GM08714 (cell line): Measurements from ENCODE around the gene SNX33.

Experiments used
- H3K4me3 ChIP-seq: fragments of 200-500 bp; sonication (Bioruptor generic); 2 replicates; pipeline ENCODE4 v1.5.1; 2014; ENCODE audit warnings: mild to moderate bottlenecking, low read length, inconsistent platforms
- ZNF274 ChIP-seq: IDR thresholded peaks from 2 replicates; pipeline ENCODE4 v1.6.1; 2012; ENCODE audit warnings: mild to moderate bottlenecking, low read depth, low read length

The SNX33 gene

DNA sequence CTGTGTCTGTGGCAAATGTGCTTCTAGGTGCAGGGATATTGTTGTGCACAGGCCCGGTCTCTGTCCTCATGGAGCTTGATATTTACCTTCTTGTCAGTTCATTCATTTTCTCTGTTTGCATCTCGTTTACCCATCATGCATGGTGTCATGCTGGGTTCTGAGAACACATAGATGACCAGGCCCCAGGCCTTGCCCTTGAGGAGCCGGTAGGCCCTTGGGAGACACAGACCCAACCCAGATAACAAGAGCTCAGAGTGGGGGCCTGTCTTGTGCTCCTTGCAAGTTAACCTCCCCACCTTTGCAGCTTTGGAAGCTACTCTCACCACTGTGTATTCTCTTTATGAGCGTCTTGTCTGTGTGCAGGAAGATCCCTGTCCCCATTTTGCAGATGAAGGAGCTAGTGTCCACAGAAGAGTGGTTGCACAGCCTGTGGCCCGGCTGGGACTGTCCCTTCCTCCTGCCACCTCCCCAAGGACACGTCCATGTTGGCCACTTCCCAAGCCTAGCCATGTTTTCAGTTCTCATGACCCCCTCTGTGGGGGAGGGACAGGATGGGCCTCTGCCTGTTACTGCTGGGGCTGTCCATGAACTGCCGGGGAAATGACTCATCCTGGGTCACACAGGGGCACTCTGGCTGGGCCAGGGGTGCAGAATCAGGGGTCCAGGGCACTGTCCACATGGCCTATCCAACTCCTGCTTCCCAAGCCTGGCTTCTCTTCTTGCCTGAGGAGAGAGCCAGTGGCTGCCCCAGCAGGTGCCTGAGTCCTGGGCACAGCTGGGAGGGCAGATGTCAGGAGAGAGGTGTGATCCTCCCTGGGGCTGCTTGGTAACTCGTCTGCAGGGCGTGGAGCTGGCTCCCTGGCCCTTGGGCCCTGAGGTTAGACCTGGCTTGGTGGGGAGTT is 3.4 kb downstream of the SNX33 start:
- H3K4me3 ChIP-seq = no peak overlapping the region
- no peak for TF ChIP-seq ZNF274

DNA sequence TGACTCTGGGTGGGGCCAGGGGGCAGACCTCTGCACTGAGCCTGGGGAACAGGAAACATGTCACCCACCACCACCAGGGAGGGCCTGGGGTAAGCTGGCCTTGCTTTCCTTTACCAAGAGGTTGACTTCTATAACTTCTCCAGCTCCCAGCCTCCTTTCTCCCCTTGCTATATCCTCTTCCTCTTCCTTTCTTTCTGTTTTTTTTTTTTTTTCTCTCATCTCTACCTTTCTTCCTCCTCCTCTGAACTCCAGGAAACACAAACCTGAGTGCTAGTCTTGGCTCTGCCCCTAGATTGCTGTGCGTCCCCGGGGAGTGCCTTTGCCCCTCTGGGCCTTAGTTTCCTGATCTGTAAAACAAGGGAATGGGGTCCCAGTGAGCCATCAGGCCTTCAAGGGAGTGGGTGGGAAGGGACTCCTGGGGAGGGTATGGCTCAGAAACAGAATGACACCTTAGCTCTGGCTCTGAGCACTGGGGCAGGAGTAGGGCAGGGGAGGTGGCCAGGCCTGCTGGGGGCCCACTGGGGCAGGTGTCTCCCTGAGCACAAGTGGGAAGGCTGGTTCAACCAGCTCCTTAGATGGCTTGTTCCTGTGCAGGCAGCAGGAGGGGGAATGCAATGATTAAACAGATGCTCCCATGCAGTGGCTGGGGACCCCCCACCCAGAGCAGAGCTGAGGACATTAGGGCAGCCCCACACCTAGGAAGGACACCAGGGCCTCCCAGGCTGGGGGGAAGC is 4.3 kb downstream of the SNX33 start:
- H3K4me3 ChIP-seq = no peak overlapping the region
- TF ChIP-seq ZNF274 = no peak

DNA sequence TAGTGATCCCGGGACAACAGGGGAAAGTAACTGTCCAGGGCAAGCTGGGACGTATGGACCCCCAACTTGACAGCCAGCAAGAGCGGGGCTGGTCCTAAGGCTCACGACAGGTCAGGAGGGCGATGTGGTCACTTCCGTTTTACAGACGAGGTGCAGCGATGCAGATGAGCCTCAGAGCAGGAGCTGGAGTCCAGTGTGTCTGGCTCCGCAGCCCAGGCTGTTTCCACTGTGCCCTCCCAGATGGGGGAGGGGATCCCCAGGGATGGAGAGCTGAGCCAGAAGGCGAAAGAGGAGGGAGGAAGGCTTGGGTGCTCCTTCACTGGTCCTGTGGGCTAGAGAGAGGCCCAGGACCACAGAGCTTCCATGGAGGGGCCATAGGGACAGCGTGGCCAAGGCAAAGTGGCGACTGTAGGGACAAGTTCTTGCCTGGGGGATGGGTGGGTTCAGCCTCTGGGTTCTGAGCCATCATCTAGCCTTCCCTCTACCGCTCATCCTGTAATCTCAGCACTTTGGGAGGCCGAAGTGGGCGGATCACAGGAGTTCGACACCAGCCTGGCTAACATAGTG is 5.7 kb downstream of the SNX33 start:
- no peak overlapping the region for H3K4me3 ChIP-seq
- TF ChIP-seq ZNF274 = no peak

DNA sequence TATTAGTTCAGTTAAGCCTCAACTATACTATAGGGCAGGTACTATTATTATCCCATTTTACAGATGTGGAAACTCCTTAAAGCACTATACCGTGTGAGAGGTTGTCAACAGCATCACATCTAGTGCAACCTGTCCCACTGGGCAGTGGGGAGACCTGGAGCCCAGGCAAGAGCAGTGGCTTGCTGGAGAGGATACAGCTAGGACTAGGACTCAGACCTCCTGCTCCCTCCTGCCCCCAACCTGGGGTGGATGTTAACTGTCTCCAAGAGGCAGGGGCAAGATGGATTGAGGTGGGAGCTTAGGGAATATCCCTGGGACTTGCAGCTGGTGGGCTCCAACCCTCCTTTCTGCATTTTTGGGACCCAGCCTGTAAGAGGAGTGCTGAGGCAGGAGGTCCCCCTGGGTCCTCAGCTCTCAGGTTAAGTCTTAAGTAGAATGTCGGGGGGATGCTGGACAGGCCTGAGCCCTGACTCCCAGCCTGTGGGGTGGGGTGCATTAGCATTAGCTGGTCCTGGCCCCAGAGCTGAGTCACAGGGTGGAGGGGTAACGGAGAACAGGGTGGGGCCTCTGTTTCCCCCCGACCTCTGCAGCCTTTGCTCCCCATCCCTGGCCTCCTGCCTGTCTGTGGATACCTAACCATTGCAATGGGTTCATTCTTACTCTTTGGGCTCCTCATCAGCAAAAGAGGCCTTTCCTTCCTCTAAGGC is 6.6 kb downstream of the SNX33 start:
- TF ChIP-seq ZNF274 = no peak
- H3K4me3 ChIP-seq = no peak overlapping the region

DNA sequence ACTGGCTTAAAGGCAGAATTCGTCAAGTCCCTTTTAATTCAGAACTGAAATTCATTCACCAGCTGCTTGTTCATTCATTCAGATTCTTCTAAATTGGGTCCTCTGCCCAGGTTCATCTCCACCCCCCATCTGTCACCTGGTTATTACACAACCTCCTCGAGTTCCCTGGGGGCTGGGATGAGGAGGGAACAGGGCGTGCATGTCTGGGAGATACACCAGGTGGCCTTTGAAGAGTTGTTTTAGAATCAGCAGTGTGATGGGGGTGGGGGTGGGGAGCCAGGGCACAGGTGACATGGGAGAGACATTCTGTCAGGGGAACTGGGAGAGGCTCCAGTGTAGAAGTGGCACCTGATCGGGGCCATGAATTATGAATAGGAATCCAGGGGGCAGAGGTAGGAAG is 8.2 kb downstream of the SNX33 start:
- TF ChIP-seq ZNF274 = no peak
- no peak overlapping the region for H3K4me3 ChIP-seq

DNA sequence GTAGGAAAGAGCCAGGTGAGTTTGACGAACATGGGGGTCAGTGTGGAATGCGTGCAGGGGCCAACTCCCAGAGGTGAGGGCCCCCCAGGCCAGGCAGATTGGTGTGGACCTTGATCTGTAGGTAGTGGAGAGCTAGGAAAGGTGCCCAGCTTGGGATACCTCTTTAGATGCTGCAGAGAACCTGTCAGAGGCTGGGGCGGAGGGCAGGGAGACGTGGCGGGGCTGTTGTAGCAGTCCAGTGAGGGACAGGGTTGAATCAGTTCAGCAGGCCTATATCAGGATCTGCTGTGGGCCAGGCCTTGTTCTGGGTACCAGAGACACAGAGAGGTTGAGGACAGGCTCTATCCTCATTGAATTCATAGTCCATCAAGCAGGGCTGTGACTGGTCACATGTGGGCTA is 8.6 kb downstream of the SNX33 start:
- no peak for TF ChIP-seq ZNF274
- H3K4me3 ChIP-seq = no peak overlapping the region

DNA sequence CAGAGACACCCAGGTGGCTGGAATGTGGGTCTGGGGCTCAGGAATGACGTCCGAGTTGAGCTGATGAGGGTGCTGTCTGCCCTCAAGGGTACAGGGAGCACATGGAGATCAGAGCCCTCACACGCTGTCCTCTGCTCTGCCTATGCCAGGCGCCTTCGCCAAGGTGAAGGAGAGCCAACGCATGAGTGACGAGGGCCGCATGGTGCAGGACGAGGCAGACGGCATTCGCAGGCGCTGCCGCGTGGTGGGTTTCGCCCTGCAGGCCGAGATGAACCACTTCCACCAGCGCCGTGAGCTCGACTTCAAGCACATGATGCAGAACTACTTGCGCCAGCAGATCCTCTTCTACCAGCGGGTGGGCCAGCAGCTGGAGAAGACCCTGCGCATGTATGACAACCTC is 9.1 kb downstream of the SNX33 start:
- TF ChIP-seq ZNF274 = no peak
- no peak overlapping the region for H3K4me3 ChIP-seq

DNA sequence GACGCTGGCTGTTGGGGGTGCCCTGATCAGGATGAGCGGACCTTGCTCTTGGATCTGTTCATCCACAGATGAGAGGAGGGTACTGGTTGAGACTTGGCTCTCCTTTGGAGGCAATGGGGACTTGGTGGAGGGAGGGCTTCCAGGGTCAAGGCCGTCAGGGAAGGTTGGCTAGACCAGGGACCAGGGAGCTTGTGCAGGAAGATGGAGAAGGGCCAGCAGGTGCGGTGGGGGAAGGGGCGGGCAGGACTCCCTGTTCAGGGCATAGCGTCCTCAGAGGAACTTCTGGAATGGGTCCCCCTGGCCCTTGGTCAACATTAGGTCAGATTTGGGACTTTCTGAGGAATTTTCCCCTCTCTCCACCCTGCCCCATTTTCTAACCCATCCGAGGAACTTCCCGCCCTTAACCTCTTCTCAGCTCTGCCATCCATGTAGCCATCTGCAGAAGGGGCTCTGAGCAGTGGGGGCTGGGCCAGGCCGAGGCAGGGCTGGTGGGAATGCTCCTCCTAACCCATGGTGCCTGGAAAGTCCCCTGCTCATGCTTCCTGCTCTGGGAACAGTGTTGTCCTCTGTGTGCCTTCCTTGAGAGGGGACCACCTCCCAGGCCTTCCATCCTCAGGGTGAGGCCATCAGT is 11.5 kb downstream of the SNX33 start:
- H3K4me3 ChIP-seq = no peak overlapping the region
- no peak for TF ChIP-seq ZNF274

DNA sequence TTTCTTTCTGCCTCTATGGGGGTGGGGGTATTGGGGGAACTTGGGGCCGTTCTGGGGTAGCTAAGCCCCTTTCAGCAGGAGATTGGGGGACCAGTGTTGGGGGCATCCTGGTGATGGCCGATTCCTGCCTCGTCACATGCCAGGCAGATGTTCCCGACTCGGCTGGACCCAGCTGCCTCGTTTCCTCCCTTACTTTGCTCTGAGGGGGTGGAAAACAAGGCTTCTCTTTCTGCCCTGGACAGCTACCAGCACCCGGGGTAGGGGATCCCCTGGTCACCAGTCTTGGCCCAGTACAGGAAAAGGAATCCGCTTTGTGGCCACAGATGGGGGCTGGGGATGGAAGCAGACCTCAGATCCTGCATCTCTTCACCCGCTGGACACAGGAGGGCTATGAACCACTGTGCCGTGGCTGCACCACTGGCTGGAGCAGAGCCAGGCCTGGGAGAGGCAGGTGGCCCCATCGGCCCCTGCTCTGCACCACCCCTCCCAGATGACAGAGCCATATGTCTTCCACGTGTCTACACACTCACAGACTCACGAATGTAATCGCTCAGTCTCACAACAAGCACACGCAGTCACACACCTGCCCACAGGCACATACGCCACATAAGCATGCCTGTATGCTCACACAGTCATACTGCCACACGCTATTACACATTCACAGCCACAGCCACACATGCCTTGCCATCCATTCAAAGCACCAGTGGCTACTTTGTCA is 12.4 kb downstream of the SNX33 start:
- H3K4me3 ChIP-seq = no peak overlapping the region
- TF ChIP-seq ZNF274 = no peak

DNA sequence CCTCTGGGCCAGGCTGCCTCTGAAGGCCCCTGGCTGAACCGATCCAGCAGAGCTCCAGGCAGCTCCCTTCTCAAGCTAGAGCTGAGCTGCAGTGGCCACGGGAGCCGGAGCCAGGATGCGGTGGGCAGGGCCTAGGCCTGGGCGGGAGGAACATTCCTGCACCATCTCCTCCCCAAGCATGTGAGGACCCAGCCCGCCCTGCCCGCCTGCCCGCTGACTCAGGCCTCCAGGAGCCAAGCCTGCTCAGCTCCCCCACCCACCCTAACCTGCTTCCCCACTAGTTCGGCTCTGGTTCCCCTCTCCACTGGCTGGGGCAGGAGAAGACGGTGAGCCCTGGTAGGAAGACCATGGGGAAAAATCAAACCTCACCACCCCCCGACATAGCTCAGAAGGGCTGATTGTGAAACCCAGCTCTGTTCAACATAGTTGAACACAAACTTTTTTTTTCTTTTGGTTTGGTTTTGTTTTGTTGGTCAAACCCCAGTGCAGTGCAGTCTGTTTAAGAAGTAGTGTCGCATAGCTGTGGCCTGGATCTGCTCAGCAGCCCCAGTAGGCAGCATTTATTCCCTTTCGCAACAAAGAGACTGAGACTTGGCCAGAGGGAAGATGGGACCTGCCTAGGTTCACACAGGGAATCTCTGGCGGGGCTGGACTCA is 13.5 kb downstream of the SNX33 start:
- no peak for TF ChIP-seq ZNF274
- no peak overlapping the region for H3K4me3 ChIP-seq

DNA sequence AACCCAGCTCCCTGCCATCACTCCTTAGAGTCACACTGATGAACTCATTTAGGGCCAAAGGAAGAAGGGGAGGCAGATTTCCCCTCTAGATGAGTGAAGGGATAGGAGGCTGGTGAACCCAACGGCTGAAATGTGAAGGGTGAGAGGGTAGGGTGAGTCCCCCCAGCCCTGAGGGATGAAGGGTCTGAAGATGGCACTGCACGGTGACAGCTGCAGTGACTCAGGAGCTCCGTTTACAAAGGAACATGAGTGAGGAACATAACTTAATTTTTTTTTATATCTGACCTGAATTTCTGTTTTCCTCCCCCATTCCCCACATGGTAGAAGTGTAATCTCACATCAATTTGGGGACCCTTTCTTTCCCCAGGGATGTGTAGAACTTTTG is 14.0 kb downstream of the SNX33 start:
- TF ChIP-seq ZNF274 = no peak
- H3K4me3 ChIP-seq = no peak overlapping the region

DNA sequence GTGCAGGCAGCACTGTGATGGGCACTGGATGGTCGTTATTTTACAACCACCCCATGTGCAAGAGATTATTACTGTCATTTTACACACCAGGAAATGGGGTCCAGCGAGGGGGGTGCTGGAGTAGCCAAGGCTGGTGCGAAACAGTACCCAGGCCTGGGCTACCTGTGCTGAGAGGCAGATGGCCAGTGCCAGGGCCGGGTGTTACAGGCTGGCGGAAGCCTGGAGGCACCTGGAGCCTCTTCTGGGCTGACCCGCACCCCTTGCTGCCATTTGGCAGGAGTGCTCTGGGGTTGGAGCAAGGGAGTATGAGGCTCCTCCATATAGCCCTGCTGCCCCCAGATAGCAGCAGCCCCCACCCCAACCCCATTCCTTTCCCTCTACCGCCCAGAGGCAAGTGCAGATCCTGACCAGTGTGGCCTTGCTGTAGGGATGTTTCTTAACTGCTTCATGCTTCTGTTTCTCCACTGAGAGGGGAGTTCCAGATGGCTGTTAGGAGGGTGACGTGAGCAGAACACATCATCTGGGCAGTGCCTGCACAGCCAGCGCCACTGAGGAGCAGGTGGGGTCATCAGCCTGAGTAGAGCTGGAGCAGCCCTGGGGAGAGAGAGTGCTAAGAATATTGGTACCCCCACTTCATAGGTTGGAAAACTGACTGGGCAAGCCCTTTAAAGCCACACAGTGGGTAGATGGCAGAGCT is 15.3 kb downstream of the SNX33 start:
- H3K4me3 ChIP-seq = no peak overlapping the region

More for the DNA sequence above, 15.3 kb downstream of the SNX33 start:
- no peak for TF ChIP-seq ZNF274
